Activated B cell treated with CpG ODN at 0.5 μM for 24 hours (primary cell): Measurements from ENCODE around the gene OGFOD3. TPM values are rescaled to one million over a fixed set of nuclear protein-coding genes. Genes with fewer than 3 reads are reported as not detected.

Experiments used
- ATAC-seq: fragments of 200-7000 bp; cut with Tn5 transposase; one replicate; pipeline ENCODE4 v1.10.0; 2021; ENCODE audit warnings: low read depth, mild to moderate bottlenecking, moderate library complexity
- CTCF ChIA-PET: fragments of 350-600 bp; sonication (Branson Sonifier 250); formaldehyde crosslinking; loops from one replicate; lab custom pipeline; 2021; ENCODE audit warnings: antibody characterized with exemption; lab: Charles Lee
- POLR2A ChIA-PET: fragments of 350-600 bp; sonication (Branson Sonifier 250); formaldehyde crosslinking; loops from one replicate; lab custom pipeline; 2021; ENCODE audit warnings: antibody characterized with exemption; lab: Charles Lee
- DNase-seq: peaks from one replicate; pipeline ENCODE4 v3.0.0; 2022
- H3K27ac Mint-ChIP-seq: one replicate; pipeline ENCODE4 v1.8.0; 2020; ENCODE audit warnings: mixed read lengths
- H3K27me3 Mint-ChIP-seq: one replicate; pipeline ENCODE4 v1.8.0; 2021; ENCODE audit warnings: mixed read lengths
- H3K36me3 Mint-ChIP-seq: one replicate; pipeline ENCODE4 v1.8.0; 2021; ENCODE audit warnings: low read depth, mixed read lengths
- H3K4me1 Mint-ChIP-seq: one replicate; pipeline ENCODE4 v1.8.0; 2021; ENCODE audit warnings: mixed read lengths
- H3K4me3 Mint-ChIP-seq: one replicate; pipeline ENCODE4 v1.8.0; 2020; ENCODE audit warnings: mild to moderate bottlenecking, mixed read lengths
- H3K9me3 Mint-ChIP-seq: one replicate; pipeline ENCODE4 v1.8.0; 2020; ENCODE audit warnings: mixed read lengths
- CTCF ChIP-seq: fragments of 200-600 bp; IDR thresholded peaks from one replicate; pipeline ENCODE4 v1.8.0; 2022; ENCODE audit warnings: antibody characterized with exemption, mild to moderate bottlenecking
- intact Hi-C: fragments of 100-400 bp; cut with micrococcal nuclease; formaldehyde crosslinking; loops from one replicate; pipeline ENCODE4 v1.15.1; 2024
- total RNA-seq: library from RNA; stranded (reverse); gene quantifications from 2 replicates; pipeline ENCODE4 v1.2.3, GENCODE V29; 2022

OGFOD3 gene
- total RNA-seq, 1 donor from 2014 or later: 35.0 TPM

- Mint-ChIP-seq H3K4me1 (peaks cover 53% of the 10 kb centered on the region), H3K36me3 (peaks cover 56% of the 10 kb centered on the region), H3K27ac (peak overlapping the region; percentile 56), H3K9me3 (no peaks in the 10 kb centered on the region), H3K27me3 (no peaks in the 10 kb centered on the region), H3K4me3 (no peak overlapping the region)
- ATAC-seq: no peak
- ChIA-PET CTCF (interaction anchor here (0.7 kb wide), 1 partner anchor 100 kb away, joined by 3 read pairs; no protein-coding TSS in a partner anchor), POLR2A (interaction anchor here (0.7 to 7.5 kb wide), 4 partner anchors 8 to 21 kb away, joined by 3 to 130 read pairs (median 52); partner anchors contain the start of gene NARF)
- intact Hi-C loops: no loop called here
- no peak for DNase-seq
- TF ChIP-seq CTCF: no peak
Measured at GRCh38 chr17:82446649-82447048, 28.3 kb upstream of the OGFOD3 start.

DNA sequence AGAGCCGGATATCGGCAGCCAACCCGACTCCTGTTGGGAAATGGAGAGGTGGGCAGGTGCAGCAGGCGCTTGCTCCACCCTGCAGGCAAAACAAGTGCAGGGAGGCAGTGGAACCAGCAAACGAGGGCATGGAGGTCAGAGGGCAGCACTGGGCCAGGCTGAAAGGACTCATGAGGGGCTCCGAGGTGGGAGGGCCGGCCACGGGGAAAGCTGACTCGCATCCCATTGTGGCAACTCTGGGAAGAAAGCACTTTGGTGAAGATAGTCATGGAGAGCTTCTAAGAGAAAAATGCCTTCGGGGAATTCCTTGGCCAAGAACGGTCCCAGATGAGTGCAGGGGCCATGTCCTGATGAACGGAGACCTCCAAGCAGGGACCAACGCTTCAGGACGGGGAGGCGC is 27.7 kb upstream of the OGFOD3 start:
- POLR2A ChIA-PET: interaction anchor here (0.6 to 7.5 kb wide), 3 partner anchors 8 to 18 kb away, joined by 3 to 130 read pairs (median 3); no protein-coding TSS in a partner anchor
- Mint-ChIP-seq H3K36me3 (peaks cover 56% of the 10 kb centered on the region), H3K27ac (peak overlapping the region; percentile 56), H3K4me3 (no peak overlapping the region), H3K27me3 (no peaks in the 10 kb centered on the region), H3K9me3 (no peaks in the 10 kb centered on the region), H3K4me1 (peaks cover 54% of the 10 kb centered on the region)
- intact Hi-C loops: no loop called here
- CTCF ChIA-PET: interaction anchor here (0.7 kb wide), 1 partner anchor 100 kb away, joined by 3 read pairs; no protein-coding TSS in a partner anchor
- no peak for TF ChIP-seq CTCF
- no peak for ATAC-seq
- DNase-seq: no peak

GRCh38 chr17:82445542-82445941 is 27.2 kb upstream of the OGFOD3 start:
- POLR2A ChIA-PET: interaction anchor here (0.6 to 7.5 kb wide), 2 partner anchors 8 to 17 kb away, joined by 3 to 130 read pairs; no protein-coding TSS in a partner anchor
- Mint-ChIP-seq H3K27me3 (no peaks in the 10 kb centered on the region), H3K9me3 (no peaks in the 10 kb centered on the region), H3K27ac (peak overlapping the region; percentile 12), H3K36me3 (peaks cover 60% of the 10 kb centered on the region), H3K4me3 (no peak overlapping the region), H3K4me1 (peaks cover 55% of the 10 kb centered on the region)
- DNase-seq: no peak
- TF ChIP-seq CTCF: no peak
- intact Hi-C loops: no loop called here
- CTCF ChIA-PET: no interaction called here
- ATAC-seq: no peak

DNA sequence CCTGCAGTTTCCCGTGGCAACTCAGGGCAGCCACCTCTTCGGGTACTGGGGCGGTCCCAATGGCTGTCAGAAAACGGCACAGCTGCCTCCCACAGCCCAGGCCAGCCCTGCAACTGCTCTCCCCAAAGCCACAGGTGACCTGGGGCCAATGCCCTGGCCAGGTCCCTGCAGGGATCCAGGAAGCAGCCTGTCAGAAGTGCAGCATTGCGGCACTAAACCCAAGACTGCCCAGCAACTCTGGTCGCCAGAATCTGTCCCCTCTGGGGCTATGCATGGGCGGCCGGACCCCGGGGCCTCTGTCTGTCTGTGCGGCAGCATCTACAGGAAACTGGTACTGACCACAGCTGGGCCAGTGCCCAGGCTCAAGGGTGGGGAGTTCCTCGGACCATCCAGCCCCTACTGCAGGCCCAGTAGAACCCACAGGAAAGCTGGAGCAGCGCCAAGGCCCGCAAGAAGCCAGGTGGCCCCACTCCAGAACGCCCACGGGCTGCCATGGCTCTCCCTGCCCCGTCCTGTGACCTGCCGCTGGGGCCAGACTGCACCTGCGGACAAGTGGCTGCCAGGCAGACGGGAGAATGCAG is 26.6 kb upstream of the OGFOD3 start:
- POLR2A ChIA-PET: interaction anchor here (7.5 kb wide), 1 partner anchor 7 kb away, joined by 130 read pairs; no protein-coding TSS in a partner anchor
- TF ChIP-seq CTCF: no peak
- H3K4me1 Mint-ChIP-seq: peaks cover 60% of the 10 kb centered on the region
- no peaks in the 10 kb centered on the region for H3K27me3 Mint-ChIP-seq
- no peak overlapping the region for H3K4me3 Mint-ChIP-seq
- no peaks in the 10 kb centered on the region for H3K9me3 Mint-ChIP-seq
- no peak for DNase-seq
- CTCF ChIA-PET: no interaction called here
- ATAC-seq: no peak
- no peak overlapping the region for H3K27ac Mint-ChIP-seq
- intact Hi-C loops: no loop called here
- peaks cover 65% of the 10 kb centered on the region for H3K36me3 Mint-ChIP-seq

DNA sequence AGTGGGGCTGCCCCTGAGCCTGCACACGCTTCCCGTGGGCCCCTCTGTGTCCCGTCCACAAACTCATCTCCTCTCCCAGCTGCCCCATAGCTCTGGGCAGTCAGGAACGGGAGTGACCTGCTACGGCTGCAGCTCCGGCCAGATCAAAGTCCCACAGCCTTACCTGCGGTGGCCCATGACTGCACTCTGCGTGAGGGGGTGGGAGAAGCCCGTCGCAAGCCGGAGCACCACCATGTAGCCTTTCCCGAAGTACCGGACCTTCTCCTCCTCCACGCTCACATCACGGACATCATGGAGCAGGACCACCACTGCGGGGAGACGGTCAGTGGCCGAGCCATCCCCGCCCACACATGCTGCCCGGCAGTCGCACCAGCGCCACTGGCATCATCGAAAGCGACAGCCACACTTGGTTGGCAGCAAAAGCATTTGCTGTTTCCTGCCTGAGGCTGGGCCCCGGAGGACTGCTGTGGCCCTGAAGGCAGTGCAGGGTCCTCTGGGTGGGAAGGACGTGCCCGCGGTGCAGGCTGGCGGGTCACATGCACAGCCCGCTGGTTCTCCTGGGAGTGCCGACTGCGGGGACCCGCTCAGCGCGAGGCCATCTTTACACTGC is 26.0 kb upstream of the OGFOD3 start:
- intact Hi-C loops: no loop called here
- ChIA-PET CTCF (no interaction called here), POLR2A (interaction anchor here (0.8 to 7.5 kb wide), 4 partner anchors 7 to 26 kb away, joined by 3 to 130 read pairs (median 6); no protein-coding TSS in a partner anchor)
- TF ChIP-seq CTCF: no peak
- no peak for DNase-seq
- Mint-ChIP-seq H3K9me3 (no peaks in the 10 kb centered on the region), H3K4me3 (no peak overlapping the region), H3K4me1 (peaks cover 62% of the 10 kb centered on the region), H3K36me3 (peaks cover 59% of the 10 kb centered on the region), H3K27me3 (no peaks in the 10 kb centered on the region), H3K27ac (no peak overlapping the region)
- no peak for ATAC-seq
